OCI-LY3 (cell line): ENCODE measurements around the gene TRAPPC8.
"Not testable (repeated sequence)": the region's sequence is repeated elsewhere in the genome, so short reads cannot be mapped to it uniquely, and the experiment has no call there.

ENCODE experiments used
- H2AFZ ChIP-seq: fragments of 200-600, 300-600 bp; shearing (Covaris generic); 2 replicates; pipeline ENCODE4 v1.6.0; 2014; ENCODE audit warnings: antibody characterized with exemption, low read depth, low read length
- H3K27ac ChIP-seq: fragments of 200-600, 300-600 bp; sonication (generic); 2 replicates; pipeline ENCODE4 v1.5.1; 2014; ENCODE audit warnings: mild to moderate bottlenecking, low read length, moderate library complexity, mixed read lengths
- H3K27me3 ChIP-seq: fragments of 200-600, 300-600 bp; sonication (generic); 2 replicates; pipeline ENCODE4 v1.6.1; 2014; ENCODE audit warnings: low read depth, low read length, mixed read lengths
- H3K36me3 ChIP-seq: fragments of 200-600, 300-600 bp; sonication (generic); replicated peaks from 2 replicates; pipeline ENCODE3; 2014; ENCODE audit warnings: low read depth, low read length, mixed read lengths
- H3K4me1 ChIP-seq: fragments of 300-600, 200-600 bp; sonication (generic); 2 replicates; pipeline ENCODE4 v1.6.1; 2014; ENCODE audit warnings: low read length, mixed read lengths
- H3K4me2 ChIP-seq: fragments of 200-600, 300-600 bp; sonication (generic); 2 replicates; pipeline ENCODE4 v1.6.1; 2014; ENCODE audit warnings: low read length, mixed read lengths
- H3K4me3 ChIP-seq: fragments of 300-600, 200-600 bp; sonication (generic); 2 replicates; pipeline ENCODE4 v1.5.1; 2014; ENCODE audit warnings: antibody characterized with exemption, mild to moderate bottlenecking, low read length, moderate library complexity
- H3K79me2 ChIP-seq: fragments of 300-600, 200-600 bp; shearing (Covaris generic); 2 replicates; pipeline ENCODE4 v1.6.1; 2014; ENCODE audit warnings: mild to moderate bottlenecking, low read length, mixed read lengths
- H3K9ac ChIP-seq: fragments of 300-600, 200-600 bp; shearing (Covaris generic); 2 replicates; pipeline ENCODE4 v1.6.0; 2014; ENCODE audit warnings: mild to moderate bottlenecking, low read length, moderate library complexity
- H3K9me3 ChIP-seq: fragments of 200-600, 300-600 bp; shearing (Covaris generic); 2 replicates; pipeline ENCODE4 v1.6.1; 2014; ENCODE audit warnings: low read length, mixed read lengths; ENCODE audit not compliant: insufficient read depth
- H4K20me1 ChIP-seq: fragments of 200-600, 300-600 bp; sonication (generic); 2 replicates; pipeline ENCODE4 v1.6.1; 2016; ENCODE audit warnings: low read length, mixed read lengths; ENCODE audit not compliant: insufficient read depth
- CTCF ChIP-seq: fragments of 200-600, 300-600 bp; sonication (generic); IDR thresholded peaks from 2 replicates; pipeline ENCODE4 v1.5.1; 2014; ENCODE audit warnings: antibody characterized with exemption, low read length, low read depth
- EZH2phosphoT487 ChIP-seq: fragments of 200-600 bp; shearing (Covaris generic); IDR thresholded peaks from 2 replicates; pipeline ENCODE4 v1.6.1; 2018; ENCODE audit warnings: antibody characterized with exemption, mixed run types, low read depth

Gene TRAPPC8

GRCh38 chr18:31819925-31820229, 123.1 kb downstream of the TRAPPC8 start:
- no peaks in the 10 kb centered on the region for H3K27me3 ChIP-seq
- H3K4me3 ChIP-seq = no peak overlapping the region
- peak overlapping the region; percentile 41 for H3K4me2 ChIP-seq
- H3K79me2 ChIP-seq = no peaks in the 10 kb centered on the region
- H2AFZ ChIP-seq = peak overlapping the region; percentile 67
- TF ChIP-seq EZH2phosphoT487 (no peak), CTCF (peak; percentile 18; the same call in 1 of the 2 replicates)
- H3K36me3 ChIP-seq = no peaks in the 10 kb centered on the region
- H3K9ac ChIP-seq = no peak overlapping the region
- H3K4me1 ChIP-seq = peaks cover 13% of the 10 kb centered on the region
- no peaks in the 10 kb centered on the region for H4K20me1 ChIP-seq
- no peaks in the 10 kb centered on the region for H3K9me3 ChIP-seq
- no peak overlapping the region for H3K27ac ChIP-seq

GRCh38 chr18:31819106-31819924, 123.6 kb downstream of the TRAPPC8 start:
- H3K9me3 ChIP-seq = no peaks in the 10 kb centered on the region
- no peak overlapping the region for H3K27ac ChIP-seq
- H3K4me3 ChIP-seq = no peak overlapping the region
- peak overlapping the region; percentile 67 for H2AFZ ChIP-seq
- H3K4me1 ChIP-seq = peaks cover 13% of the 10 kb centered on the region
- no peak for TF ChIP-seq EZH2phosphoT487
- peak; percentile 92 for TF ChIP-seq CTCF
- H3K79me2 ChIP-seq = no peaks in the 10 kb centered on the region
- H3K9ac ChIP-seq = no peak overlapping the region
- H3K27me3 ChIP-seq = no peaks in the 10 kb centered on the region
- peak overlapping the region; percentile 41 for H3K4me2 ChIP-seq
- H4K20me1 ChIP-seq = no peaks in the 10 kb centered on the region
- H3K36me3 ChIP-seq = no peaks in the 10 kb centered on the region

- H3K27me3 ChIP-seq = no peaks in the 10 kb centered on the region
- no peak overlapping the region for H3K4me3 ChIP-seq
- TF ChIP-seq CTCF (no peak), EZH2phosphoT487 (no peak)
- H3K4me1 ChIP-seq = no peaks in the 10 kb centered on the region
- H3K27ac ChIP-seq = no peak overlapping the region
- H3K4me2 ChIP-seq = no peak overlapping the region
- no peak overlapping the region for H2AFZ ChIP-seq
- H3K9ac ChIP-seq = no peak overlapping the region
- H3K79me2 ChIP-seq = no peaks in the 10 kb centered on the region
- no peaks in the 10 kb centered on the region for H3K36me3 ChIP-seq
- H4K20me1 ChIP-seq = no peaks in the 10 kb centered on the region
- H3K9me3 ChIP-seq = no peaks in the 10 kb centered on the region
These were observed 128.8 kb downstream of the TRAPPC8 start for GRCh38 chr18:31814132-31814531.

- H3K4me2 ChIP-seq, H2AFZ ChIP-seq, H3K4me1 ChIP-seq, H3K9me3 ChIP-seq, H3K79me2 ChIP-seq, H3K4me3 ChIP-seq, H3K27ac ChIP-seq, H3K36me3 ChIP-seq, H3K9ac ChIP-seq, H3K27me3 ChIP-seq, H4K20me1 ChIP-seq: not testable (repeated sequence)
These were observed 132.4 kb downstream of the TRAPPC8 start for GRCh38 chr18:31810336-31811130.

- H3K4me2 ChIP-seq, H3K4me1 ChIP-seq, H2AFZ ChIP-seq, H3K4me3 ChIP-seq, H3K9ac ChIP-seq, H3K36me3 ChIP-seq, H3K27me3 ChIP-seq, H4K20me1 ChIP-seq, H3K9me3 ChIP-seq, H3K79me2 ChIP-seq, H3K27ac ChIP-seq: not testable (repeated sequence)
These were observed 133.9 kb downstream of the TRAPPC8 start for GRCh38 chr18:31809049-31809448.
